Activated T-helper 1 cell treated with anti-CD3 and anti-CD28 coated beads, Interleukin-12 subunit alpha, Interleukin-12 subunit beta, Interleukin-2, Interleukin-4 antibody, amounts not matched to agents 30 ng/mL and 10 ng/mL and 1 ng/mL, durations not matched to agents 14 hours and 24 hours and 36 hours (primary cell): Measurements from ENCODE around the gene SCGB3A1. TPM values are rescaled to one million over a fixed set of nuclear protein-coding genes. Genes with fewer than 3 reads are reported as not detected.

ENCODE experiments used
- total RNA-seq: library from RNA; stranded (reverse); gene quantifications from 2 replicates; pipeline ENCODE4 v1.2.3, GENCODE V29; 2022

The SCGB3A1 gene
- total RNA-seq, 1 donor from 2014 or later = not detected

Other genes with a start within 250 kb of the SCGB3A1 start
- gene GFPT2, start 238.2 kb downstream of the SCGB3A1 start, total RNA-seq = 1.1 and 1.4 TPM in 2 replicates
- gene CNOT6, start 97.1 kb downstream of the SCGB3A1 start, total RNA-seq = 48.8 and 49.7 TPM in 2 replicates
- 0.86 and 1.8 TPM in 2 replicates for gene FLT4, start 58.1 kb upstream of the SCGB3A1 start, total RNA-seq
- not detected in 2 replicates for gene OR2Y1, start 148.6 kb upstream of the SCGB3A1 start, total RNA-seq
- 106 and 107 TPM in 2 replicates for gene MGAT1, start 211.3 kb upstream of the SCGB3A1 start, total RNA-seq